Measurements from ENCODE around the gene PANK4. TPM values are rescaled to one million over a fixed set of nuclear protein-coding genes. Genes with fewer than 3 reads are reported as not detected.

Gene PANK4
- total and polyA plus RNA-seq, 2 donors (not counting 3 experiments of a cell fraction or from before 2014, with no cell fraction given) = 22.1 to 34.0 TPM

DNA sequence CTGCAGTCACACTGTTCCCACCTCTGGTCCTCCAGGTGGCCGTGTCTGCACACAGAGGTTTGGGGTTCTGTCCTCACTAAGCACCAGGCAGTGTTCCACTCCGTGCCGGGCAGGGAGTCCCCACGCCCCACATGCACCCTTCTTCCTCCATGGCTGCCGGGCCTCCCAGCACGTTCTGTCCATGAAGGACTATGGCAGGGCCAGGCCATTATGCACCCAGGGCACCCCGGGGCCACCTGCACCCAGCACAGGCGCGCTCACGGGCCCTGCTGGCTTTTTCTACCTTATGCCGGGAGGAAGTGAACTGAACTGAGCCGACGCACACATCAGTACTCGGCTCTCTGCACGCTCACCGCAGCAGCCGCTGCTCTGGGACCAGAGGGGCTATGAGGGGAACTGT lies 10.3 kb downstream of the PANK4 start:
- no peaks in the 10 kb centered on the region for H3K4me1 ChIP-seq (ENCODE audit: control insufficient read depth, extremely low read depth, insufficient read depth, low read length)
- H3K36me3 ChIP-seq (ENCODE audit: control insufficient read depth in 2 of 2, extremely low read depth in 1 of 2, insufficient read depth in 2 of 2, low read length in 2 of 2) = peaks cover 6 to 64% of the 10 kb centered on the region in 2 experiments
- intact Hi-C loops (cut with micrococcal nuclease) = no loop called here
- no peak overlapping the region for H2AFZ ChIP-seq (ENCODE audit: low read depth, low read length)
- no peaks in the 10 kb centered on the region for H3K27me3 ChIP-seq (ENCODE audit: control insufficient read depth in 2 of 2, insufficient read depth in 2 of 2, low read length in 2 of 2)
- no peaks in the 10 kb centered on the region for H4K20me1 ChIP-seq (replicated peaks; ENCODE audit: control insufficient read depth, extremely low read depth, insufficient read depth, low read length)
- ChIA-PET CTCF (no interaction called here), POLR2A (no interaction called here)
- H3K4me2 ChIP-seq (ENCODE audit: insufficient read depth, low read length) = no peak overlapping the region
- H3K27ac ChIP-seq (ENCODE audit: insufficient read depth, low read depth, low read length) = no peak overlapping the region
- H3K9me1 ChIP-seq (replicated peaks; ENCODE audit: control insufficient read depth, extremely low read depth, insufficient read depth, low read length) = no peaks in the 10 kb centered on the region
- no peaks in the 10 kb centered on the region for H3K79me2 ChIP-seq (ENCODE audit: control insufficient read depth, insufficient read depth, low read length)
- dilution Hi-C loops (cut with MboI; ENCODE audit: extremely low pct_ligation_motif_present, low sequenced_read_pairs) = no loop called here
- FAIRE-seq = no peak
- no peak overlapping the region for H3K9ac ChIP-seq (replicated peaks; ENCODE audit: extremely low read depth, insufficient read depth, low read length)
- TF ChIP-seq, protein P1, sequence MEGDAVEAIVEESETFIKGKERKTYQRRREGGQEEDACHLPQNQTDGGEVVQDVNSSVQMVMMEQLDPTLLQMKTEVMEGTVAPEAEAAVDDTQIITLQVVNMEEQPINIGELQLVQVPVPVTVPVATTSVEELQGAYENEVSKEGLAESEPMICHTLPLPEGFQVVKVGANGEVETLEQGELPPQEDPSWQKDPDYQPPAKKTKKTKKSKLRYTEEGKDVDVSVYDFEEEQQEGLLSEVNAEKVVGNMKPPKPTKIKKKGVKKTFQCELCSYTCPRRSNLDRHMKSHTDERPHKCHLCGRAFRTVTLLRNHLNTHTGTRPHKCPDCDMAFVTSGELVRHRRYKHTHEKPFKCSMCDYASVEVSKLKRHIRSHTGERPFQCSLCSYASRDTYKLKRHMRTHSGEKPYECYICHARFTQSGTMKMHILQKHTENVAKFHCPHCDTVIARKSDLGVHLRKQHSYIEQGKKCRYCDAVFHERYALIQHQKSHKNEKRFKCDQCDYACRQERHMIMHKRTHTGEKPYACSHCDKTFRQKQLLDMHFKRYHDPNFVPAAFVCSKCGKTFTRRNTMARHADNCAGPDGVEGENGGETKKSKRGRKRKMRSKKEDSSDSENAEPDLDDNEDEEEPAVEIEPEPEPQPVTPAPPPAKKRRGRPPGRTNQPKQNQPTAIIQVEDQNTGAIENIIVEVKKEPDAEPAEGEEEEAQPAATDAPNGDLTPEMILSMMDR (IDR thresholded peaks at IDR 0.05; ENCODE audit: extremely low read depth in 1 of 2, insufficient read depth in 1 of 2, low read depth in 1 of 2, low read length in 2 of 2) = no peak
- no peak for TF ChIP-seq EZH2 (IDR thresholded peaks at IDR 0.05; ENCODE audit: borderline replicate concordance, low read depth, low read length, severe bottlenecking)
- no peak for TF ChIP-seq POLR2A (IDR thresholded peaks at IDR 0.05; ENCODE audit: low read depth, low read length)
- no peak for TF ChIP-seq GATA2 (IDR thresholded peaks at IDR 0.05; ENCODE audit: insufficient read depth, insufficient read length, low read depth, low read length)
- no peak for TF ChIP-seq POLR2AphosphoS5 (IDR thresholded peaks at IDR 0.05; ENCODE audit: insufficient read depth, low read depth, low read length)
- TF ChIP-seq MYC (IDR thresholded peaks at IDR 0.05; ENCODE audit: low read depth, low read length) = no peak
- TF ChIP-seq, protein P2, sequence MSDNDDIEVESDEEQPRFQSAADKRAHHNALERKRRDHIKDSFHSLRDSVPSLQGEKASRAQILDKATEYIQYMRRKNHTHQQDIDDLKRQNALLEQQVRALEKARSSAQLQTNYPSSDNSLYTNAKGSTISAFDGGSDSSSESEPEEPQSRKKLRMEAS (IDR thresholded peaks at IDR 0.05; ENCODE audit: insufficient read depth, insufficient read length) = no peak
- TF ChIP-seq FOS (IDR thresholded peaks at IDR 0.05; ENCODE audit: borderline replicate concordance, insufficient read depth, low read length) = no peak
- TF ChIP-seq JUN (IDR thresholded peaks at IDR 0.05; ENCODE audit: borderline replicate concordance, insufficient read depth, insufficient read length, low read depth) = no peak
- no peaks in the 10 kb centered on the region for H3K9me3 ChIP-seq (replicated peaks; ENCODE audit: control insufficient read depth, insufficient read depth, low read length)
- DNase-seq (ENCODE audit: low read depth, low spot score) = no peak
- no peak overlapping the region for H3K4me3 ChIP-seq (replicated peaks in 1 of 3; ENCODE audit: insufficient read depth in 1 of 3, low read depth in 1 of 3, low read length in 3 of 3)
- no TSS peak for BruUV-seq (replicated peaks)

Measured in endothelial cell of umbilical vein (primary cell).